Lung (tissue), 12 donors: Measurements from ENCODE around the gene OR52K1. TPM values are rescaled to one million over a fixed set of nuclear protein-coding genes. Genes with fewer than 3 reads are reported as not detected.
"Not testable (repeated sequence)": the region's sequence is repeated elsewhere in the genome, so short reads cannot be mapped to it uniquely, and the experiment has no call there.

Experiments used
- ATAC-seq: fragments of 200-7000 bp; cut with Tn5 transposase; one replicate; pipeline ENCODE4 v1.9.1; 2020; ENCODE audit warnings: moderate number of reproducible peaks; ENCODE audit not compliant: insufficient read depth, low FRiP score
- DNase-seq, 3 donors: peaks; one replicate each; pipeline ENCODE4 v3.0.0-alpha.2; 2013 to 2017
- H3K27ac ChIP-seq, 2 donors: one replicate each; pipeline ENCODE4 v1.5.1; 2013; ENCODE audit warnings: mild to moderate bottlenecking in 2 of 2, moderate library complexity in 2 of 2, control low read depth in 1 of 2, inconsistent platforms in 1 of 2, low read depth in 1 of 2, low read length in 1 of 2
- H3K27me3 ChIP-seq, 3 donors: one replicate each; pipeline ENCODE4 v1.5.1; 2013; ENCODE audit warnings: low read length in 2 of 3; ENCODE audit not compliant: control insufficient read depth in 3 of 3, insufficient read depth in 3 of 3
- H3K36me3 ChIP-seq, 4 donors: one replicate each; pipeline ENCODE4 v1.5.1; 2013; ENCODE audit warnings: low read length in 4 of 4, mild to moderate bottlenecking in 1 of 4, moderate library complexity in 1 of 4; ENCODE audit not compliant: control insufficient read depth in 4 of 4, insufficient read depth in 4 of 4
- H3K4me1 ChIP-seq, 5 donors: one replicate each; pipeline ENCODE4 v1.5.1; 2013; ENCODE audit warnings: low read length in 5 of 5, mild to moderate bottlenecking in 2 of 5, moderate library complexity in 1 of 5; ENCODE audit not compliant: control insufficient read depth in 5 of 5, insufficient read depth in 5 of 5
- H3K4me3 ChIP-seq: one replicate; pipeline ENCODE4 v1.5.1; 2013; ENCODE audit warnings: mild to moderate bottlenecking, control low read depth, moderate library complexity
- H3K9ac ChIP-seq, 2 donors: one replicate each; pipeline ENCODE4 v1.5.1; 2013; ENCODE audit warnings: low read length in 2 of 2, control low read depth in 1 of 2; ENCODE audit not compliant: insufficient read depth in 1 of 2
- H3K9me3 ChIP-seq, 4 donors: one replicate each; pipeline ENCODE4 v1.5.1; 2013; ENCODE audit warnings: low read length in 3 of 4, mild to moderate bottlenecking in 1 of 4, moderate library complexity in 1 of 4; ENCODE audit not compliant: control insufficient read depth in 4 of 4, insufficient read depth in 3 of 4
- WGBS, 2 donors: extraction: QIAGEN DNeasy Blood & Tissue Kit; methylation state at CpG; one replicate each; pipeline ENCODE4 v1.1.7; 2013; 5-methylcytosine and 5-hydroxymethylcytosine counted together
- polyA plus RNA-seq, 2 donors: library from polyadenylated mRNA; stranded (reverse); fragments of 200-250 nt; gene quantifications; one replicate each; pipeline ENCODE4 v1.2.1, GENCODE V29; 2013
- total RNA-seq, 2 donors: library from RNA; depleted of rRNA in 1 of 2; stranded (reverse); fragments of >200 nt in 1 of 2; gene quantifications; one replicate each; pipeline ENCODE4 v1.2.1, GENCODE V29; 2014 to 2021
- TF ChIP-seq, protein P1 (sequence below): IDR thresholded peaks from 2 replicates; pipeline ENCODE4 v1.5.1; 2012; ENCODE audit warnings: mild to moderate bottlenecking; ENCODE audit errors: control extremely low read depth, extremely low read depth
- donor health status: control.
- donor health status: control.
- donor health status: Bipolar disorder and iron deficiency.
- donor health status: healthy.
- donor health status: DM: yes; HTN: yes; CAD: no.

OR52K1 gene
- total and polyA plus RNA-seq, 4 donors, result 0.01 to 0.18 TPM; not detected in 2

DNA sequence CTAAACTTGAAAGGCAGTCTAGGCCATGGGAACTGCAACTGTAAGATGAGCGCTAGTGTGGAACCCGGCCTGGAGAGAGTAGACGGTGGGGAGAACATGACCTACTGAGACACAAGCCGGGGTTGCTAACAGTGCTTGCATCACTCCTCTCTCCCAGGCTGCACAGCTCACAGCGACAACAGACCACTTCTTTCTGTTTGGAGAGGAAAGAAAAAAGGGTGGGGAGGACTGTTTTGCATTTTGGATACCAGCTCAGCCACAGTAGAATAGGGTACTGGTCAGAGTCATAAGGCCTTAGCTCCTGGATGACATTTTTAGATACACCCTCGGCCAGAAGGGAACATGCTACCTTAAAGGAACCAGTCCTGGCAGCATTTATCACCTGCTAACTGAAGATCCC is 40.3 kb downstream of the OR52K1 start:
- Histone ChIP-seq H3K9ac (no peak overlapping the region), H3K36me3 (no peaks in the 10 kb centered on the region), H3K9me3 (no peaks in the 10 kb centered on the region), H3K27me3 (no peaks in the 10 kb centered on the region), H3K4me1 (no peaks in the 10 kb centered on the region), H3K4me3 (no peak overlapping the region), H3K27ac (no peak overlapping the region)
- TF ChIP-seq, protein P1, sequence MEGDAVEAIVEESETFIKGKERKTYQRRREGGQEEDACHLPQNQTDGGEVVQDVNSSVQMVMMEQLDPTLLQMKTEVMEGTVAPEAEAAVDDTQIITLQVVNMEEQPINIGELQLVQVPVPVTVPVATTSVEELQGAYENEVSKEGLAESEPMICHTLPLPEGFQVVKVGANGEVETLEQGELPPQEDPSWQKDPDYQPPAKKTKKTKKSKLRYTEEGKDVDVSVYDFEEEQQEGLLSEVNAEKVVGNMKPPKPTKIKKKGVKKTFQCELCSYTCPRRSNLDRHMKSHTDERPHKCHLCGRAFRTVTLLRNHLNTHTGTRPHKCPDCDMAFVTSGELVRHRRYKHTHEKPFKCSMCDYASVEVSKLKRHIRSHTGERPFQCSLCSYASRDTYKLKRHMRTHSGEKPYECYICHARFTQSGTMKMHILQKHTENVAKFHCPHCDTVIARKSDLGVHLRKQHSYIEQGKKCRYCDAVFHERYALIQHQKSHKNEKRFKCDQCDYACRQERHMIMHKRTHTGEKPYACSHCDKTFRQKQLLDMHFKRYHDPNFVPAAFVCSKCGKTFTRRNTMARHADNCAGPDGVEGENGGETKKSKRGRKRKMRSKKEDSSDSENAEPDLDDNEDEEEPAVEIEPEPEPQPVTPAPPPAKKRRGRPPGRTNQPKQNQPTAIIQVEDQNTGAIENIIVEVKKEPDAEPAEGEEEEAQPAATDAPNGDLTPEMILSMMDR, result no peak
- no peak for DNase-seq
- ATAC-seq, result no peak
- WGBS, 2 donors, result 85 to 92% methylated on average over 6 of the region's 6 CpGs

DNA sequence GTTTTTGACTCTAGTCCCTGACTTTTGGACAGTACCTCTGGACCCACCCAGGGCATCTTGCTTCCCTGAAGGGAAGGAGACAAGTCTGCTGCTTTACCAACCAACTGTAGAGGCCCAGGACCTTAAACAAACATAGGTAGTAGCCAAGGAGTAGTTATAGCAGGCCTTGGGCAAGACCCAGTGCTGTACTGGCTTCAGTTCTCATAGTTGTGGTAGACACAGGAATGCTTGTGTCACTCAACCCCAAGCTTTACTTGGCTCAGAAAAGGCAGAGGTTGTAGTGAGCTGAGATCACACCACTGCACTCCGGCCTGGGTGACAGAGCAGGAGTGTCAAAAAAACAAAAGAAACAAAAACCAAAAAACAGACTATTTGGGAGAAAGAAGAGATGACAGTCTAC is 41.2 kb downstream of the OR52K1 start:
- Histone ChIP-seq H3K36me3 (no peaks in the 10 kb centered on the region), H3K9ac (no peak overlapping the region), H3K27me3 (no peaks in the 10 kb centered on the region), H3K4me1 (no peaks in the 10 kb centered on the region), H3K27ac (no peak overlapping the region), H3K9me3 (peaks cover 0 to 1% (median 0%) of the 10 kb centered on the region in 4 donors), H3K4me3 (no peak overlapping the region)
- ATAC-seq, result no peak
- TF ChIP-seq, protein P1, result no peak
- no peak for DNase-seq
- 54 to 77% methylated on average over 1 of the region's 1 CpG for WGBS, 2 donors

DNA sequence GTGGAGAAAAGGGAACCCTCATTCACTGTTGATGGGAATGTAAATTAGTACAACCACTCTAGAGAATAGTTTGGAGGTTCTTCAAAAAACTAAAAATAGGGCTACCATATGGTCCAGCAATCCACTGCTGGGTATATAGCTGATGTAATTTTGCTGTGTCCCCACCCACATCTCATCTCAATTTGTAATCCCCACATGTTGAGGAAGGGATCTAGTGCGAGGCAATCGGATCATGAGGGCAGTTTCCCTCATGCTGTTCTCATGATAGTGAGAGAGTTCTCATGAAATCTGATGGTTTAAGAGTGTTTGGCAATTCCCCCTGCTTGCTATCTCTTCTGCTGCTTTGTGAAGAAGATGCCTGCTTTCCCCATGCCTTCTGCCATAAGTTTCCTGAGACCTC is 45.5 kb downstream of the OR52K1 start:
- no peaks in the 10 kb centered on the region for H3K36me3 ChIP-seq
- no peak for ATAC-seq
- WGBS, 2 donors, result 93 to 95% methylated on average over 2 of the region's 2 CpGs
- H3K4me3 ChIP-seq, result no peak overlapping the region
- peaks cover 0 to 1% (median 0%) of the 10 kb centered on the region in 4 donors for H3K9me3 ChIP-seq
- no peak for DNase-seq
- H3K9ac ChIP-seq, result no peak overlapping the region
- H3K4me1 ChIP-seq, result no peaks in the 10 kb centered on the region
- no peaks in the 10 kb centered on the region for H3K27me3 ChIP-seq
- TF ChIP-seq, protein P1, result no peak
- H3K27ac ChIP-seq, result no peak overlapping the region

DNA sequence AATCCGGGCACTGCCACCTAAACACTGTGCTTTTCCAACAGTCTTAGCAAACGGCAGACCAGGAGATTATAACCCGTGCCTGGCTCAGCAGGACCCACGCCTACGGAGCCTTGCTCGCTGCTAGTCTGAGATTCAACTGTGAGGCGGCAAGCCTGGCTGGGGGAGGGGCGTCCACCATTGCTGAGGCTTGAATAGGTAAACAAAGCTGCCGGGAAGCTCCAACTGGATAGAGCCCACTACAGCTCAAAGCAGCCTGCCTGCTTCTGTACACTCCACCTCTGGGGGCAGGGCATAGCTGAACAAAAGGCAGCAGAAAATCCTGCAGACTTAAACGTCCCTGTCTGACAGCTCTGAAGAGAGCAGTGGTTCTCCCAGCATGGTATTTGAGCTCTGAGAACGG is 49.2 kb downstream of the OR52K1 start:
- not testable (repeated sequence) for ATAC-seq, H3K9me3 ChIP-seq, H3K4me1 ChIP-seq, H3K36me3 ChIP-seq, H3K4me3 ChIP-seq, H3K9ac ChIP-seq, H3K27me3 ChIP-seq, H3K27ac ChIP-seq
- 69 to 80% methylated on average over 11 of the region's 11 CpGs for WGBS, 2 donors
- DNase-seq, result peak in 1 of 3 donors; percentile 1
